LoVo (cell line): ENCODE measurements around the gene PANK1.
A peak's percentile ranks its signal among the peaks of the same experiment; 100 is the strongest.
"Not testable (repeated sequence)": the region's sequence is repeated elsewhere in the genome, so short reads cannot be mapped to it uniquely, and the experiment has no call there.

ENCODE experiments used
- DNase-seq: peaks from one replicate; pipeline ENCODE4 v3.0.0-alpha.2; 2016; ENCODE audit warnings: low spot score

The PANK1 gene

GRCh38 chr10:89651916-89652573 lies 7.0 kb upstream of the PANK1 start:
- DNase-seq: no peak

GRCh38 chr10:89651205-89651915 lies 6.3 kb upstream of the PANK1 start:
- no peak for DNase-seq

GRCh38 chr10:89649051-89649450 lies 4.0 kb upstream of the PANK1 start:
- no peak for DNase-seq

- no peak for DNase-seq
Measured at GRCh38 chr10:89648074-89648473, 3.0 kb upstream of the PANK1 start.

- DNase-seq: no peak
Measured at GRCh38 chr10:89646889-89647657, 2.0 kb upstream of the PANK1 start.

- DNase-seq: peak; percentile 32
Measured at GRCh38 chr10:89645742-89646172, 715 bp upstream of the PANK1 start.

GRCh38 chr10:89644691-89644966 lies 413 bp downstream of the PANK1 start:
- peak; percentile 17 for DNase-seq

- peak; percentile 92 for DNase-seq
Measured at GRCh38 chr10:89643812-89644690, 991 bp downstream of the PANK1 start.

GRCh38 chr10:89643431-89643811 lies 1.6 kb downstream of the PANK1 start:
- no peak for DNase-seq

- no peak for DNase-seq
Measured at GRCh38 chr10:89642193-89642592, 2.8 kb downstream of the PANK1 start.

- DNase-seq: no peak
Measured at GRCh38 chr10:89640241-89640640, 4.8 kb downstream of the PANK1 start.

- DNase-seq: no peak
Measured at GRCh38 chr10:89639326-89639725, 5.7 kb downstream of the PANK1 start.

- DNase-seq: no peak
Measured at GRCh38 chr10:89637113-89637512, 7.9 kb downstream of the PANK1 start.

GRCh38 chr10:89634637-89635036 lies 10.4 kb downstream of the PANK1 start:
- no peak for DNase-seq

GRCh38 chr10:89633484-89633883 lies 11.6 kb downstream of the PANK1 start:
- no peak for DNase-seq

- DNase-seq: no peak
Measured at GRCh38 chr10:89632824-89633223, 12.2 kb downstream of the PANK1 start.

GRCh38 chr10:89627830-89628229 lies 17.2 kb downstream of the PANK1 start:
- no peak for DNase-seq

GRCh38 chr10:89625041-89625765 lies 19.8 kb downstream of the PANK1 start:
- DNase-seq: no peak

GRCh38 chr10:89624020-89624419 lies 21.0 kb downstream of the PANK1 start:
- no peak for DNase-seq

GRCh38 chr10:89622151-89622550 lies 22.9 kb downstream of the PANK1 start:
- no peak for DNase-seq

- DNase-seq: no peak
Measured at GRCh38 chr10:89621438-89621837, 23.6 kb downstream of the PANK1 start.

- not testable (repeated sequence) for DNase-seq
Measured at GRCh38 chr10:89620296-89620695, 24.7 kb downstream of the PANK1 start.
